OCI-LY7 (cell line): Measurements from ENCODE around the gene CEP170.

ENCODE experiments used
- EZH2phosphoT487 ChIP-seq: fragments of 200-600 bp; sonication (generic); IDR thresholded peaks from 2 replicates; pipeline ENCODE4 v1.6.1; 2018; ENCODE audit warnings: low read depth, borderline replicate concordance, mild to moderate bottlenecking, mixed run types, antibody characterized with exemption, low read length, moderate library complexity, mixed read lengths
- TF ChIP-seq, protein P1 (sequence below): fragments of 200-600 bp; sonication (generic); conservative IDR thresholded peaks from 2 replicates; pipeline ENCODE4 v1.5.1; 2014; ENCODE audit warnings: mild to moderate bottlenecking, antibody characterized with exemption, low read length, moderate library complexity, mixed read lengths

DNA sequence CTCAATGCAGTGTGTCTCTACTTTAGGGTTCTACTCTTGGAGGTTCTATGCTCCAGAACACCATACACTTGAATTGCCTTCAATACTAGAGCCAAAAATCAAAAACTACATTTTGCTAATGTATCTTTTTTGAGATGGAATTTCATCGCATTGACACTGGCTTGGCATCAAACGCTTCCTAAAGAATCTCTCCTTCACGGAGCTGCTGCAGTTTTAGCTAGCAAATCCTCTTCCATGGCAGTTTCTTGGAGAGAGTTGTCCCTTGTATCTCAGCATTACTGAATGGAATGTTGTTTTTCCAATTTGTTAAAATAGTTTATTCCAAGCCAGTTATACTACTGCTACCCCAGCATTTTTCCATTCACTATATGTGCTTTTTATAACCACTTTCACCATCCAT lies 18.4 kb upstream of the CEP170 start:
- TF ChIP-seq, protein P1, sequence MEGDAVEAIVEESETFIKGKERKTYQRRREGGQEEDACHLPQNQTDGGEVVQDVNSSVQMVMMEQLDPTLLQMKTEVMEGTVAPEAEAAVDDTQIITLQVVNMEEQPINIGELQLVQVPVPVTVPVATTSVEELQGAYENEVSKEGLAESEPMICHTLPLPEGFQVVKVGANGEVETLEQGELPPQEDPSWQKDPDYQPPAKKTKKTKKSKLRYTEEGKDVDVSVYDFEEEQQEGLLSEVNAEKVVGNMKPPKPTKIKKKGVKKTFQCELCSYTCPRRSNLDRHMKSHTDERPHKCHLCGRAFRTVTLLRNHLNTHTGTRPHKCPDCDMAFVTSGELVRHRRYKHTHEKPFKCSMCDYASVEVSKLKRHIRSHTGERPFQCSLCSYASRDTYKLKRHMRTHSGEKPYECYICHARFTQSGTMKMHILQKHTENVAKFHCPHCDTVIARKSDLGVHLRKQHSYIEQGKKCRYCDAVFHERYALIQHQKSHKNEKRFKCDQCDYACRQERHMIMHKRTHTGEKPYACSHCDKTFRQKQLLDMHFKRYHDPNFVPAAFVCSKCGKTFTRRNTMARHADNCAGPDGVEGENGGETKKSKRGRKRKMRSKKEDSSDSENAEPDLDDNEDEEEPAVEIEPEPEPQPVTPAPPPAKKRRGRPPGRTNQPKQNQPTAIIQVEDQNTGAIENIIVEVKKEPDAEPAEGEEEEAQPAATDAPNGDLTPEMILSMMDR = no peak
- TF ChIP-seq EZH2phosphoT487 = no peak
